Left ventricle myocardium inferior (tissue), 1 donor: ENCODE measurements around the gene NKX2-4. TPM values are rescaled to one million over a fixed set of nuclear protein-coding genes. Genes with fewer than 3 reads are reported as not detected.

Source experiments
- DNase-seq: peaks from one replicate; pipeline ENCODE4 v3.0.0-alpha.2; 2020
- H3K27ac ChIP-seq: fragments of 200-600 bp; replicated peaks from 2 replicates; pipeline ENCODE4 v1.8.0; 2021
- H3K27me3 ChIP-seq: fragments of 200-600 bp; 2 replicates; pipeline ENCODE4 v1.8.0; 2021; ENCODE audit warnings: low read depth
- H3K36me3 ChIP-seq: fragments of 200-600 bp; 2 replicates; pipeline ENCODE4 v1.8.0; 2021
- H3K4me1 ChIP-seq: fragments of 200-600 bp; 2 replicates; pipeline ENCODE4 v1.8.0; 2021
- H3K4me3 ChIP-seq: fragments of 200-600 bp; 2 replicates; pipeline ENCODE4 v1.8.0; 2021; ENCODE audit warnings: mild to moderate bottlenecking, moderate library complexity
- H3K9me3 ChIP-seq: fragments of 200-600 bp; replicated peaks from 2 replicates; pipeline ENCODE4 v1.8.0; 2021
- CTCF ChIP-seq: fragments of 200-600 bp; IDR thresholded peaks from 2 replicates; pipeline ENCODE4 v1.8.0; 2021; ENCODE audit warnings: antibody characterized with exemption, mild to moderate bottlenecking, borderline replicate concordance
- intact Hi-C: fragments of 100-400 bp; cut with micrococcal nuclease; formaldehyde crosslinking; loops from one replicate; pipeline ENCODE4 v1.11.0; 2022
- total RNA-seq: library from RNA; stranded (reverse); fragmentation: NEBNext Ultra II Directional; extraction: Animal tissue kit (Norgen Biotek cat#: 25700); gene quantifications from one replicate; pipeline ENCODE4 v1.2.1, GENCODE V29; 2021
- donor health status: DM: no; HTN: yes; CAD: no; lungs with severe emphysema.

Gene NKX2-4
- total RNA-seq, 1 donor from 2014 or later: not detected

- Histone ChIP-seq H3K9me3 (no peaks in the 10 kb centered on the region), H3K27me3 (peaks cover 99% of the 10 kb centered on the region), H3K36me3 (peaks cover 8% of the 10 kb centered on the region), H3K27ac (no peak overlapping the region), H3K4me3 (no peak overlapping the region), H3K4me1 (peaks cover 20% of the 10 kb centered on the region)
- intact Hi-C loops: no loop called here
- TF ChIP-seq CTCF: no peak
- DNase-seq: no peak
Observed at GRCh38 chr20:21395051-21395665, 2.2 kb downstream of the NKX2-4 start.

- Histone ChIP-seq H3K27ac (no peak overlapping the region), H3K36me3 (peaks cover 14% of the 10 kb centered on the region), H3K9me3 (no peaks in the 10 kb centered on the region), H3K4me3 (no peak overlapping the region), H3K4me1 (peaks cover 20% of the 10 kb centered on the region), H3K27me3 (peaks cover 93% of the 10 kb centered on the region)
- intact Hi-C loops: no loop called here
- no peak for TF ChIP-seq CTCF
- DNase-seq: no peak
Observed at GRCh38 chr20:21394551-21394950, 2.8 kb downstream of the NKX2-4 start.

- Histone ChIP-seq H3K9me3 (no peaks in the 10 kb centered on the region), H3K4me1 (peaks cover 20% of the 10 kb centered on the region), H3K36me3 (peaks cover 20% of the 10 kb centered on the region), H3K4me3 (no peak overlapping the region), H3K27me3 (peaks cover 87% of the 10 kb centered on the region), H3K27ac (no peak overlapping the region)
- no peak for TF ChIP-seq CTCF
- DNase-seq: no peak
- intact Hi-C loops: no loop called here
Observed at GRCh38 chr20:21393816-21394519, 3.4 kb downstream of the NKX2-4 start.

GRCh38 chr20:21393166-21393565, 4.2 kb downstream of the NKX2-4 start:
- no peak for DNase-seq
- H3K27me3 ChIP-seq: peaks cover 79% of the 10 kb centered on the region
- no peak for TF ChIP-seq CTCF
- H3K9me3 ChIP-seq: no peaks in the 10 kb centered on the region
- H3K4me1 ChIP-seq: peaks cover 20% of the 10 kb centered on the region
- H3K27ac ChIP-seq: no peak overlapping the region
- no peak overlapping the region for H3K4me3 ChIP-seq
- intact Hi-C loops: no loop called here
- peaks cover 27% of the 10 kb centered on the region for H3K36me3 ChIP-seq

- intact Hi-C loops: no loop called here
- Histone ChIP-seq H3K27me3 (peaks cover 67% of the 10 kb centered on the region), H3K36me3 (peaks cover 38% of the 10 kb centered on the region), H3K27ac (no peak overlapping the region), H3K4me3 (no peak overlapping the region), H3K9me3 (no peaks in the 10 kb centered on the region), H3K4me1 (peaks cover 20% of the 10 kb centered on the region)
- TF ChIP-seq CTCF: no peak
- DNase-seq: no peak
Observed at GRCh38 chr20:21391972-21392352, 5.4 kb downstream of the NKX2-4 start.
